ENCODE data around the gene ATP13A4. TPM values are rescaled to one million over a fixed set of nuclear protein-coding genes. Genes with fewer than 3 reads are reported as not detected.

ATP13A4 gene
- polyA plus RNA-seq, 1 donor from 2014 or later, result 6.2 TPM

GRCh38 chr3:193496658-193497057, 58.0 kb downstream of the ATP13A4 start:
- H3F3A ChIP-seq (ENCODE audit: insufficient read depth, low read length, poor library complexity, severe bottlenecking), result no peaks in the 10 kb centered on the region
- H4K20me1 ChIP-seq (ENCODE audit: insufficient read depth), result no peaks in the 10 kb centered on the region
- H3K79me2 ChIP-seq (replicated peaks; ENCODE audit: insufficient read depth, low read length), result no peaks in the 10 kb centered on the region
- no peak overlapping the region for H2AFZ ChIP-seq (ENCODE audit: low read depth, low read length)
- H3K27ac ChIP-seq (ENCODE audit: low read length), result no peak overlapping the region
- no peaks in the 10 kb centered on the region for H3K27me3 ChIP-seq (ENCODE audit: insufficient read depth, low read depth, low read length)
- no peaks in the 10 kb centered on the region for H3K36me3 ChIP-seq (ENCODE audit: insufficient read depth, low read length)
- H3K9me3 ChIP-seq (ENCODE audit: low read length), result no peaks in the 10 kb centered on the region
- H3K4me2 ChIP-seq (ENCODE audit: low read length), result no peak overlapping the region
- H3K9me2 ChIP-seq (ENCODE audit: insufficient read depth, low read length), result no peaks in the 10 kb centered on the region
- no peak overlapping the region for H3K9ac ChIP-seq (ENCODE audit: low read length)
- H3K4me3 ChIP-seq (ENCODE audit: low read length), result no peak overlapping the region
- no peak for TF ChIP-seq EP300 (conservative IDR thresholded peaks at IDR 0.05; ENCODE audit: poor library complexity, severe bottlenecking)
- no peak for TF ChIP-seq EZH2 (IDR thresholded peaks at IDR 0.05; ENCODE audit: borderline replicate concordance, insufficient read depth, low read length, poor library complexity, severe bottlenecking)
- no peak for TF ChIP-seq REST (IDR thresholded peaks at IDR 0.05; ENCODE audit: borderline replicate concordance)
- no peak for TF ChIP-seq CTCF (IDR thresholded peaks at IDR 0.05; ENCODE audit: poor library complexity, severe bottlenecking)
- no peak for TF ChIP-seq POLR2AphosphoS5 (IDR thresholded peaks at IDR 0.05)
- no peak for TF ChIP-seq RAD21 (conservative IDR thresholded peaks at IDR 0.05)
- no peak for TF ChIP-seq MXI1 (conservative IDR thresholded peaks at IDR 0.05; ENCODE audit: poor library complexity, severe bottlenecking)
- TF ChIP-seq SMC3 (conservative IDR thresholded peaks at IDR 0.05; ENCODE audit: poor library complexity), result no peak
- no peak for TF ChIP-seq TAF1 (IDR thresholded peaks at IDR 0.05; ENCODE audit: low read depth)

GRCh38 chr3:193491026-193491425, 63.7 kb downstream of the ATP13A4 start:
- H3K79me2 ChIP-seq (replicated peaks; ENCODE audit: insufficient read depth, low read length), result no peaks in the 10 kb centered on the region
- no peaks in the 10 kb centered on the region for H4K20me1 ChIP-seq (ENCODE audit: insufficient read depth)
- no peak overlapping the region for H3K9ac ChIP-seq (ENCODE audit: low read length)
- no peaks in the 10 kb centered on the region for H3K36me3 ChIP-seq (ENCODE audit: insufficient read depth, low read length)
- no peaks in the 10 kb centered on the region for H3K27me3 ChIP-seq (ENCODE audit: insufficient read depth, low read depth, low read length)
- H3K4me2 ChIP-seq (ENCODE audit: low read length), result no peak overlapping the region
- H3K9me3 ChIP-seq (ENCODE audit: low read length), result no peaks in the 10 kb centered on the region
- H3K27ac ChIP-seq (ENCODE audit: low read length), result no peak overlapping the region
- no peak overlapping the region for H3K4me3 ChIP-seq (ENCODE audit: low read length)
- no peak overlapping the region for H2AFZ ChIP-seq (ENCODE audit: low read depth, low read length)
- no peaks in the 10 kb centered on the region for H3F3A ChIP-seq (ENCODE audit: insufficient read depth, low read length, poor library complexity, severe bottlenecking)
- H3K9me2 ChIP-seq (ENCODE audit: insufficient read depth, low read length), result no peaks in the 10 kb centered on the region
- no peak for TF ChIP-seq EZH2 (IDR thresholded peaks at IDR 0.05; ENCODE audit: borderline replicate concordance, insufficient read depth, low read length, poor library complexity, severe bottlenecking)
- TF ChIP-seq TAF1 (IDR thresholded peaks at IDR 0.05; ENCODE audit: low read depth), result no peak
- TF ChIP-seq RAD21 (conservative IDR thresholded peaks at IDR 0.05), result no peak
- TF ChIP-seq POLR2AphosphoS5 (IDR thresholded peaks at IDR 0.05), result no peak
- no peak for TF ChIP-seq SMC3 (conservative IDR thresholded peaks at IDR 0.05; ENCODE audit: poor library complexity)
- TF ChIP-seq CTCF (IDR thresholded peaks at IDR 0.05; ENCODE audit: poor library complexity, severe bottlenecking), result no peak
- no peak for TF ChIP-seq EP300 (conservative IDR thresholded peaks at IDR 0.05; ENCODE audit: poor library complexity, severe bottlenecking)
- no peak for TF ChIP-seq REST (IDR thresholded peaks at IDR 0.05; ENCODE audit: borderline replicate concordance)
- TF ChIP-seq MXI1 (conservative IDR thresholded peaks at IDR 0.05; ENCODE audit: poor library complexity, severe bottlenecking), result no peak
